Activated T-helper 2 cell treated with anti-CD3 and anti-CD28 coated beads, Interferon-gamma antibody, Interleukin-2, Interleukin-4, amounts not matched to agents 10 μg/mL and 5 μg/mL and 100 μg/mL, durations not matched to agents 14 hours and 24 hours and 36 hours (primary cell): ENCODE results near the gene MDGA2. TPM values are rescaled to one million over a fixed set of nuclear protein-coding genes. Genes with fewer than 3 reads are reported as not detected.
"Not testable (repeated sequence)": the region's sequence is repeated elsewhere in the genome, so short reads cannot be mapped to it uniquely, and the experiment has no call there.

Experiments
- DNase-seq: peaks from one replicate; pipeline ENCODE4 v3.0.0; 2021; ENCODE audit warnings: low spot score
- H3K27ac Mint-ChIP-seq: one replicate; pipeline ENCODE4 v1.8.0; 2021; ENCODE audit warnings: mixed read lengths
- H3K27me3 Mint-ChIP-seq: one replicate; pipeline ENCODE4 v1.8.0; 2021; ENCODE audit warnings: low read depth, mixed read lengths
- H3K36me3 Mint-ChIP-seq: one replicate; pipeline ENCODE4 v1.8.0; 2021; ENCODE audit warnings: low read depth, mixed read lengths
- H3K4me1 Mint-ChIP-seq: one replicate; pipeline ENCODE4 v1.8.0; 2021; ENCODE audit warnings: low read depth, mixed read lengths
- H3K4me3 Mint-ChIP-seq: one replicate; pipeline ENCODE4 v1.8.0; 2021; ENCODE audit warnings: low read depth, mild to moderate bottlenecking, moderate library complexity, mixed read lengths
- H3K9me3 Mint-ChIP-seq: one replicate; pipeline ENCODE4 v1.8.0; 2021; ENCODE audit warnings: mixed read lengths
- intact Hi-C: fragments of 100-400 bp; cut with micrococcal nuclease; formaldehyde crosslinking; loops from one replicate; pipeline ENCODE4 v1.15.1; 2023
- total RNA-seq: library from RNA; stranded (reverse); gene quantifications from 2 replicates; pipeline ENCODE4 v1.2.3, GENCODE V29; 2022

Gene MDGA2
- total RNA-seq, 1 donor from 2014 or later, result not detected

- Mint-ChIP-seq H3K4me1 (no peaks in the 10 kb centered on the region), H3K4me3 (no peak overlapping the region), H3K27me3 (no peaks in the 10 kb centered on the region), H3K27ac (no peak overlapping the region), H3K9me3 (peaks cover 5% of the 10 kb centered on the region), H3K36me3 (no peaks in the 10 kb centered on the region)
- DNase-seq, result no peak
- intact Hi-C loops, result no loop called here
These were observed 689.6 kb downstream of the MDGA2 start for GRCh38 chr14:46985529-46986380.

GRCh38 chr14:46973295-46973694 lies 702.1 kb downstream of the MDGA2 start:
- H3K27me3 Mint-ChIP-seq, result no peaks in the 10 kb centered on the region
- DNase-seq, result no peak
- H3K4me1 Mint-ChIP-seq, result no peaks in the 10 kb centered on the region
- H3K36me3 Mint-ChIP-seq, result no peaks in the 10 kb centered on the region
- H3K9me3 Mint-ChIP-seq, result peaks cover 26% of the 10 kb centered on the region
- no peak overlapping the region for H3K27ac Mint-ChIP-seq
- intact Hi-C loops, result no loop called here
- no peak overlapping the region for H3K4me3 Mint-ChIP-seq

GRCh38 chr14:46964378-46964777 lies 711.0 kb downstream of the MDGA2 start:
- intact Hi-C loops, result no loop called here
- H3K9me3 Mint-ChIP-seq, result peaks cover 26% of the 10 kb centered on the region
- H3K27ac Mint-ChIP-seq, result no peak overlapping the region
- H3K4me1 Mint-ChIP-seq, result no peaks in the 10 kb centered on the region
- H3K36me3 Mint-ChIP-seq, result no peaks in the 10 kb centered on the region
- H3K27me3 Mint-ChIP-seq, result no peaks in the 10 kb centered on the region
- no peak overlapping the region for H3K4me3 Mint-ChIP-seq
- DNase-seq, result no peak

GRCh38 chr14:46951103-46951502 lies 724.3 kb downstream of the MDGA2 start:
- intact Hi-C loops, result no loop called here
- Mint-ChIP-seq H3K27ac (no peak overlapping the region), H3K4me3 (no peak overlapping the region), H3K4me1 (no peaks in the 10 kb centered on the region), H3K9me3 (peaks cover 34% of the 10 kb centered on the region), H3K36me3 (no peaks in the 10 kb centered on the region), H3K27me3 (no peaks in the 10 kb centered on the region)
- no peak for DNase-seq

GRCh38 chr14:46940611-46941010 lies 734.8 kb downstream of the MDGA2 start:
- intact Hi-C loops, result no loop called here

GRCh38 chr14:46920542-46920941 lies 754.9 kb downstream of the MDGA2 start:
- Mint-ChIP-seq H3K9me3 (peaks cover 41% of the 10 kb centered on the region), H3K27me3 (no peaks in the 10 kb centered on the region), H3K4me3 (no peak overlapping the region), H3K27ac (no peak overlapping the region), H3K36me3 (no peaks in the 10 kb centered on the region), H3K4me1 (no peaks in the 10 kb centered on the region)
- intact Hi-C loops, result no loop called here
- no peak for DNase-seq

More at GRCh38 chr14:46940611-46941010, 734.8 kb downstream of the MDGA2 start:
- Mint-ChIP-seq H3K4me1 (no peaks in the 10 kb centered on the region), H3K36me3 (no peaks in the 10 kb centered on the region), H3K9me3 (peaks cover 56% of the 10 kb centered on the region), H3K4me3 (no peak overlapping the region), H3K27ac (no peak overlapping the region), H3K27me3 (no peaks in the 10 kb centered on the region)
- DNase-seq, result no peak

- intact Hi-C loops, H3K4me1 Mint-ChIP-seq, H3K4me3 Mint-ChIP-seq, H3K36me3 Mint-ChIP-seq, DNase-seq, H3K27me3 Mint-ChIP-seq, H3K27ac Mint-ChIP-seq: not testable (repeated sequence)
- H3K9me3 Mint-ChIP-seq, result peaks cover 42% of the 10 kb centered on the region
These were observed 759.9 kb downstream of the MDGA2 start for GRCh38 chr14:46915539-46915938.

GRCh38 chr14:46902837-46903236 lies 772.6 kb downstream of the MDGA2 start:
- Mint-ChIP-seq H3K27me3 (no peaks in the 10 kb centered on the region), H3K9me3 (peaks cover 7% of the 10 kb centered on the region), H3K4me3 (no peak overlapping the region), H3K4me1 (no peaks in the 10 kb centered on the region), H3K36me3 (no peaks in the 10 kb centered on the region), H3K27ac (no peak overlapping the region)
- intact Hi-C loops, result no loop called here
- no peak for DNase-seq

- H3K4me3 Mint-ChIP-seq, result no peak overlapping the region
- H3K36me3 Mint-ChIP-seq, result no peaks in the 10 kb centered on the region
- intact Hi-C loops, result no loop called here
- H3K9me3 Mint-ChIP-seq, result peaks cover 15% of the 10 kb centered on the region
- H3K27me3 Mint-ChIP-seq, result no peaks in the 10 kb centered on the region
- H3K4me1 Mint-ChIP-seq, result no peaks in the 10 kb centered on the region
- H3K27ac Mint-ChIP-seq, result no peak overlapping the region
- no peak for DNase-seq
These were observed 780.9 kb downstream of the MDGA2 start for GRCh38 chr14:46894476-46894875.

GRCh38 chr14:46887144-46887543 lies 788.3 kb downstream of the MDGA2 start:
- no peaks in the 10 kb centered on the region for H3K27me3 Mint-ChIP-seq
- intact Hi-C loops, result no loop called here
- H3K36me3 Mint-ChIP-seq, result no peaks in the 10 kb centered on the region
- H3K4me3 Mint-ChIP-seq, result no peak overlapping the region
- DNase-seq, result no peak
- peaks cover 8% of the 10 kb centered on the region for H3K9me3 Mint-ChIP-seq
- no peaks in the 10 kb centered on the region for H3K4me1 Mint-ChIP-seq
- no peak overlapping the region for H3K27ac Mint-ChIP-seq

- no peak overlapping the region for H3K4me3 Mint-ChIP-seq
- H3K36me3 Mint-ChIP-seq, result no peaks in the 10 kb centered on the region
- H3K4me1 Mint-ChIP-seq, result no peaks in the 10 kb centered on the region
- DNase-seq, result no peak
- H3K27me3 Mint-ChIP-seq, result no peaks in the 10 kb centered on the region
- no peak overlapping the region for H3K27ac Mint-ChIP-seq
- intact Hi-C loops, result no loop called here
- H3K9me3 Mint-ChIP-seq, result peaks cover 14% of the 10 kb centered on the region
These were observed 789.8 kb downstream of the MDGA2 start for GRCh38 chr14:46885566-46885965.

- Mint-ChIP-seq H3K4me1 (no peaks in the 10 kb centered on the region), H3K27me3 (no peaks in the 10 kb centered on the region), H3K4me3 (no peak overlapping the region), H3K9me3 (peaks cover 29% of the 10 kb centered on the region), H3K27ac (no peak overlapping the region), H3K36me3 (no peaks in the 10 kb centered on the region)
- no peak for DNase-seq
- intact Hi-C loops, result no loop called here
These were observed 813.7 kb downstream of the MDGA2 start for GRCh38 chr14:46861753-46862152.

- intact Hi-C loops, result no loop called here
- Mint-ChIP-seq H3K9me3 (peaks cover 3% of the 10 kb centered on the region), H3K4me1 (no peaks in the 10 kb centered on the region), H3K27ac (no peak overlapping the region), H3K36me3 (no peaks in the 10 kb centered on the region), H3K27me3 (no peaks in the 10 kb centered on the region), H3K4me3 (no peak overlapping the region)
- no peak for DNase-seq
These were observed 834.3 kb downstream of the MDGA2 start for GRCh38 chr14:46840944-46841720.
